Fibroblast of lung (primary cell): Measurements from ENCODE around the gene DMXL1.

Experiments used
- EZH2 ChIP-seq: IDR thresholded peaks from 2 replicates; pipeline ENCODE4 v1.5.1; 2012; ENCODE audit warnings: low read length, control low read depth, mild to moderate bottlenecking; ENCODE audit errors: missing control alignments
- TF ChIP-seq, protein P1 (sequence below), 2 donors: IDR thresholded peaks in 1 of 2; conservative IDR thresholded peaks in 1 of 2; 1 replicate in 1 of 2; 2 replicates in 1 of 2; pipeline ENCODE4 v1.5.1; 2011 to 2012; ENCODE audit warnings: low read length in 2 of 2, control low read depth in 1 of 2, inconsistent platforms in 1 of 2, low read depth in 1 of 2, mild to moderate bottlenecking in 1 of 2

DNA sequence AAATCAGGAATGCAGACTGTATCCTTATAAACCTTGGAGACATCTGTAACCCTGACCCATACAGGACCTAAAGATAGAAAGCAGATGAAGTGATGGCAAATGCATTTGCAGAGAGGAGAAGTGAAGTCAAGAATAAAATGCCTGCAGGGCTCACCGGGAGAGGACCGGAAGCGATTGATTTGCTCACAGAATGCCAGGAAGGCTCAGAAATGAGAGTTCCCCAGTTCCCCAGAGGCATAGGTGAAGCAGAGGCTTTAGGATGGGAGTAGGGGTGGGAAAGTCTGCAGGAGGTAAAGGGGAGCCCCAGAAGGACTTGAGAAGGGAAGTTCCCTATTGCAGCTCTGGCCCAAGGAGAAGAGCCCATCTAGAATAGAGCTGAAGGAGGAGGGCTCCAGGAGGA is 221.0 kb downstream of the DMXL1 start:
- TF ChIP-seq, protein P1, sequence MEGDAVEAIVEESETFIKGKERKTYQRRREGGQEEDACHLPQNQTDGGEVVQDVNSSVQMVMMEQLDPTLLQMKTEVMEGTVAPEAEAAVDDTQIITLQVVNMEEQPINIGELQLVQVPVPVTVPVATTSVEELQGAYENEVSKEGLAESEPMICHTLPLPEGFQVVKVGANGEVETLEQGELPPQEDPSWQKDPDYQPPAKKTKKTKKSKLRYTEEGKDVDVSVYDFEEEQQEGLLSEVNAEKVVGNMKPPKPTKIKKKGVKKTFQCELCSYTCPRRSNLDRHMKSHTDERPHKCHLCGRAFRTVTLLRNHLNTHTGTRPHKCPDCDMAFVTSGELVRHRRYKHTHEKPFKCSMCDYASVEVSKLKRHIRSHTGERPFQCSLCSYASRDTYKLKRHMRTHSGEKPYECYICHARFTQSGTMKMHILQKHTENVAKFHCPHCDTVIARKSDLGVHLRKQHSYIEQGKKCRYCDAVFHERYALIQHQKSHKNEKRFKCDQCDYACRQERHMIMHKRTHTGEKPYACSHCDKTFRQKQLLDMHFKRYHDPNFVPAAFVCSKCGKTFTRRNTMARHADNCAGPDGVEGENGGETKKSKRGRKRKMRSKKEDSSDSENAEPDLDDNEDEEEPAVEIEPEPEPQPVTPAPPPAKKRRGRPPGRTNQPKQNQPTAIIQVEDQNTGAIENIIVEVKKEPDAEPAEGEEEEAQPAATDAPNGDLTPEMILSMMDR (conservative IDR thresholded peaks at IDR 0.05 in 1 of 2, IDR thresholded peaks at IDR 0.05 in 1 of 2; ENCODE audit: low read depth in 1 of 2, low read length in 2 of 2), result no peak
- TF ChIP-seq EZH2, result no peak
